SK-N-SH (cell line): ENCODE data around the gene YARS1. TPM values are rescaled to one million over a fixed set of nuclear protein-coding genes. Genes with fewer than 3 reads are reported as not detected.

Experiments used
- CTCF ChIA-PET: fragments of 300-600, 350-600 bp; formaldehyde crosslinking; extraction: SDS; loops from one replicate; lab custom pipeline; 2021; lab: Yijun Ruan, JAX
- POLR2A ChIA-PET: fragments of 350-600 bp; sonication (Branson Sonifier 250); formaldehyde crosslinking; extraction: SDS; loops from one replicate; lab custom pipeline; 2020; ENCODE audit warnings: antibody characterized with exemption, inconsistent platforms; lab: Yijun Ruan, JAX
- DNase-seq: peaks from one replicate; pipeline ENCODE4 v3.0.0; 2012
- H2AFZ ChIP-seq: fragments of 200-600 bp; sonication (generic); 2 replicates; pipeline ENCODE4 v1.8.1; 2016; ENCODE audit warnings: antibody characterized with exemption, mild to moderate bottlenecking, low read depth
- H3F3A ChIP-seq: fragments of 200-600 bp; sonication (generic); replicated peaks from 2 replicates; pipeline ENCODE3; 2016; ENCODE audit warnings: antibody characterized with exemption, mild to moderate bottlenecking; ENCODE audit not compliant: insufficient read depth
- H3K27ac ChIP-seq, 2 experiments: fragments of 200-500 bp in 1 of 2; fragments of 200-600 bp in 1 of 2; sonication (Bioruptor generic) in 1 of 2; sonication (generic), shearing (Covaris generic) in 1 of 2; 2 replicates each; pipeline versions ENCODE4 v1.5.1 to v1.6.1; 2014 to 2016; ENCODE audit warnings: low read depth in 2 of 2, inconsistent platforms in 1 of 2, low read length in 1 of 2, mild to moderate bottlenecking in 1 of 2, mixed read lengths in 1 of 2
- H3K27me3 ChIP-seq: fragments of 200-600 bp; sonication (generic), shearing (Covaris generic); 2 replicates; pipeline ENCODE4 v1.6.1; 2016; ENCODE audit warnings: mixed run types; ENCODE audit not compliant: insufficient read depth
- H3K36me3 ChIP-seq, 2 experiments: fragments of 200-500 bp in 1 of 2; fragments of 200-600 bp in 1 of 2; sonication (Bioruptor generic) in 1 of 2; sonication (generic) in 1 of 2; replicated peaks in 1 of 2; 2 replicates each; pipeline versions ENCODE3 to v1.5.1; 2014 to 2016; ENCODE audit warnings: low read length in 1 of 2, mild to moderate bottlenecking in 1 of 2; ENCODE audit not compliant: insufficient read depth in 2 of 2, control insufficient read depth in 1 of 2
- H3K4me1 ChIP-seq, 2 experiments: fragments of 200-500 bp in 1 of 2; fragments of 200-600 bp in 1 of 2; sonication (Bioruptor generic) in 1 of 2; sonication (generic), shearing (Covaris generic) in 1 of 2; 2 replicates each; pipeline versions ENCODE4 v1.5.1 to v1.6.1; 2014 to 2016; ENCODE audit warnings: low read depth in 1 of 2, low read length in 1 of 2, mixed run types in 1 of 2; ENCODE audit not compliant: insufficient read depth in 2 of 2, control insufficient read depth in 1 of 2
- H3K4me2 ChIP-seq: fragments of 200-600 bp; sonication (generic), shearing (Covaris generic); 2 replicates; pipeline ENCODE4 v1.6.1; 2017; ENCODE audit warnings: mixed run types
- H3K4me3 ChIP-seq, 2 experiments: fragments of 200-500 bp in 1 of 2; fragments of 200-600 bp in 1 of 2; sonication (Bioruptor generic) in 1 of 2; sonication (generic), shearing (Covaris generic) in 1 of 2; 2 replicates each; pipeline versions ENCODE4 v1.5.1 to v1.8.1; 2014 to 2016; ENCODE audit warnings: low read depth in 2 of 2, inconsistent platforms in 1 of 2, low read length in 1 of 2, mild to moderate bottlenecking in 1 of 2, mixed read lengths in 1 of 2, moderate library complexity in 1 of 2
- H3K79me2 ChIP-seq: fragments of 200-600 bp; sonication (generic); 2 replicates; pipeline ENCODE4 v1.8.1; 2017; ENCODE audit warnings: mild to moderate bottlenecking; ENCODE audit not compliant: insufficient read depth
- H3K9ac ChIP-seq: fragments of 200-600 bp; sonication (generic); 2 replicates; pipeline ENCODE4 v1.6.1; 2017; ENCODE audit warnings: mixed run types
- H3K9me2 ChIP-seq: fragments of 200-600 bp; sonication (generic); 2 replicates; pipeline ENCODE4 v1.6.1; 2017; ENCODE audit warnings: mixed run types
- H3K9me3 ChIP-seq: fragments of 200-600 bp; sonication (generic); 2 replicates; pipeline ENCODE4 v1.6.1; 2017; ENCODE audit warnings: mixed run types, mild to moderate bottlenecking, moderate library complexity
- H4K20me1 ChIP-seq: fragments of 200-600 bp; sonication (generic); 2 replicates; pipeline ENCODE4 v1.6.1; 2017; ENCODE audit warnings: mild to moderate bottlenecking, mixed run types; ENCODE audit not compliant: insufficient read depth
- ELF1 ChIP-seq: IDR thresholded peaks from 2 replicates; pipeline ENCODE4 v1.4.0; 2012
- EP300 ChIP-seq, 2 experiments: IDR thresholded peaks; 2 replicates each; pipeline versions ENCODE4 v1.4.0 to v1.6.1; 2012; ENCODE audit warnings: borderline replicate concordance in 1 of 2, low read depth in 1 of 2, low read length in 1 of 2
- FOSL2 ChIP-seq: IDR thresholded peaks from 2 replicates; pipeline ENCODE4 v1.4.0; 2012; ENCODE audit warnings: low read depth, mild to moderate bottlenecking, moderate library complexity, borderline replicate concordance
- FOXM1 ChIP-seq: IDR thresholded peaks from 2 replicates; pipeline ENCODE4 v1.4.0; 2012; ENCODE audit warnings: low read depth, mild to moderate bottlenecking
- GABPA ChIP-seq: IDR thresholded peaks from 2 replicates; pipeline ENCODE4 v1.4.0; 2012; ENCODE audit warnings: low read depth, mild to moderate bottlenecking
- GATA2 ChIP-seq: sonication (generic); formaldehyde crosslinking; IDR thresholded peaks from 2 replicates; pipeline ENCODE4 v1.5.0; 2020; ENCODE audit warnings: mild to moderate bottlenecking, missing genetic modification reagents
- JUND ChIP-seq: IDR thresholded peaks from 2 replicates; pipeline ENCODE4 v1.4.0; 2012
- NRF1 ChIP-seq: IDR thresholded peaks from 2 replicates; pipeline ENCODE4 v1.6.1; 2012; ENCODE audit warnings: low read depth, mild to moderate bottlenecking, low read length
- POLR2AphosphoS5 ChIP-seq: IDR thresholded peaks from 2 replicates; pipeline ENCODE4 v1.6.1; 2012; ENCODE audit warnings: low read depth, low read length
- RFX5 ChIP-seq: IDR thresholded peaks from 2 replicates; pipeline ENCODE4 v1.6.1; 2012; ENCODE audit warnings: mild to moderate bottlenecking, improper control_type of control experiment, low read length
- SIN3A ChIP-seq: IDR thresholded peaks from 2 replicates; pipeline ENCODE4 v1.6.1; 2012; ENCODE audit warnings: low read depth, mild to moderate bottlenecking, low read length, moderate library complexity, borderline replicate concordance
- SMC3 ChIP-seq: IDR thresholded peaks from 2 replicates; pipeline ENCODE4 v1.6.1; 2012; ENCODE audit warnings: low read depth, low read length, improper control_type of control experiment
- TAF1 ChIP-seq: IDR thresholded peaks from 2 replicates; pipeline ENCODE4 v1.6.1; 2012; ENCODE audit warnings: low read depth, mild to moderate bottlenecking, low read length, moderate library complexity, borderline replicate concordance
- TEAD4 ChIP-seq: IDR thresholded peaks from 2 replicates; pipeline ENCODE4 v1.4.0; 2012; ENCODE audit warnings: mild to moderate bottlenecking, borderline replicate concordance; ENCODE audit not compliant: insufficient read depth
- WGBS: methylation state at CpG from one replicate; pipeline ENCODE4 v1.1.6; 2017; ENCODE audit warnings: low lambda C conversion rate; 5-methylcytosine and 5-hydroxymethylcytosine counted together
- polyA plus RNA-seq, 3 experiments: library from polyadenylated mRNA; depleted of rRNA; stranded (reverse); fragments of >200 nt; gene quantifications; 2 replicates each; pipeline ENCODE4 v1.2.3, GENCODE V29; 2012
- TF ChIP-seq, protein P1 (sequence below): IDR thresholded peaks from 2 replicates; pipeline ENCODE4 v1.4.0; 2012; ENCODE audit warnings: low read depth
- TF ChIP-seq, protein P2 (sequence below): IDR thresholded peaks from 2 replicates; pipeline ENCODE4 v1.4.0; 2012; ENCODE audit warnings: low read depth, borderline replicate concordance
- TF ChIP-seq, protein P3 (sequence below): fragments of 200-600 bp; sonication (generic); IDR thresholded peaks from 2 replicates; pipeline ENCODE4 v1.6.1; 2017; ENCODE audit warnings: antibody characterized with exemption, mild to moderate bottlenecking, moderate library complexity

Gene YARS1
- polyA plus RNA-seq, 1 of the 3 experiments (the other 2 are of a cell fraction): 46.3 TPM

DNA sequence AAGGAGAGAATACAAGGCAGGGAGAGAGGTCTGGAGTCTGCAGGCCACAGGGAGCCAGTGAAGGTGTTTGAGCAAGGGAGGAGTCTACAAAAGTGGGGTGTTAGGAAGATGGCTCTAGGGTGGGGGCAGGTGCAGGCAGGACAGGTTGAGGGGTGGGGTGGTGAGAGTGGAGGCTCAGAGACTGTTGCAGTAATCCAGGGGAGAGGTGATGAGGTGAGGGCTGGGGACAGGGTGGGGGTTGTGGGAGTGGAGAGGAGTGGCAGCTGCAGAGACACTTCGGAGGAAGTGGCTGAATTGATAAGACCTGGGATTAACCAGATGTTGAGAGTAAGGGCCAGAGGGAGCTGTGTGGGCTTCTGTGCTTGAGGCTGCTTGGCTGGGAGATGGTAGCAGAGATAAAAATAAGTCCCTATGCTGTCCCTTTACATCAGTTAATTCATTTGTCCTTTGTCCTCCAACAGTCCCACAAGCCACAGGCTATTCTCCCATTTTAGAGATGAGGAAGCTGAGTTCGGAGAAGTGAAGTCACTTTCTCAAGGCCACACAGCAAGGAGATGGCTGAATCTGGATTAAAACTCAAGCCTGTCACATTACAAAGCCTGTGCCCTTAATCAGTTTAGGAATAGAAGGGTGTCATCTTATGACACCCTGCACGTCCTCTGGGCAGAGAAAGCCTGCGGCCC is 59.8 kb downstream of the YARS1 start:
- Histone ChIP-seq H3K27ac (no peak overlapping the region), H3K9ac (no peak overlapping the region), H3K4me2 (no peak overlapping the region), H3F3A (peaks cover 16% of the 10 kb centered on the region), H3K4me3 (no peak overlapping the region), H3K27me3 (no peaks in the 10 kb centered on the region), H3K36me3 (no peaks in the 10 kb centered on the region), H3K9me3 (no peaks in the 10 kb centered on the region), H2AFZ (no peak overlapping the region), H3K79me2 (0 out of 2 replicates have a peak, but pooled peaks cover 3% of the 10 kb centered on the region), H3K9me2 (no peaks in the 10 kb centered on the region), H4K20me1 (no peaks in the 10 kb centered on the region), H3K4me1 (peaks cover 19 to 38% of the 10 kb centered on the region in 2 experiments; a peak in 3 of 4 replicates)
- no peak for TF ChIP-seq RFX5
- ChIA-PET POLR2A (no interaction called here), CTCF (interaction anchor here (2.7 to 6.6 kb wide), 3 partner anchors 12 to 45 kb away, joined by 12 to 56 read pairs (median 13); no protein-coding TSS in a partner anchor)
- 93% methylated on average over 4 of the region's 4 CpGs for WGBS
- no peak for DNase-seq

DNA sequence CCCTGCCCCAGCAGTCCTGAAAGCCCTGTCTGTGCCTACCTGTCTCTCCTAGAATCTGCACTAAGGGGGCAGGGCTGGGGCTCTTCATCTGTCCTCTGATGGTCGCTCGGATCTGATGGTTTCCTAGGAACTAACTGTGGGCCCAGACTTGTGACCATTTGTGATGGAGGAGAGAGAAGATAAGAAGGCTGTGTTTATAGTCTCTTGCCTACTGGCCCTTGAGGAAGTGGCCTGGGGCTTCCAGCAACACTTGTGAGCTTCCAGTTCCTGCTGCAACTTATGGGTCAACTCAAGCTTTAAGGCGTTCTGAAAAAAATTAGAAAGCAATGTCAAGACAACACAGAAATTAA is 61.4 kb downstream of the YARS1 start:
- no peaks in the 10 kb centered on the region for H3K36me3 ChIP-seq
- POLR2A ChIA-PET: no interaction called here
- H3K4me2 ChIP-seq: no peak overlapping the region
- H3K9me3 ChIP-seq: no peaks in the 10 kb centered on the region
- CTCF ChIA-PET: interaction anchor here (2.9 to 6.6 kb wide), 2 partner anchors 11 to 18 kb away, joined by 12 to 56 read pairs; no protein-coding TSS in a partner anchor
- no peaks in the 10 kb centered on the region for H3K9me2 ChIP-seq
- H4K20me1 ChIP-seq: no peaks in the 10 kb centered on the region
- no peak overlapping the region for H3K27ac ChIP-seq
- TF ChIP-seq, protein P1, sequence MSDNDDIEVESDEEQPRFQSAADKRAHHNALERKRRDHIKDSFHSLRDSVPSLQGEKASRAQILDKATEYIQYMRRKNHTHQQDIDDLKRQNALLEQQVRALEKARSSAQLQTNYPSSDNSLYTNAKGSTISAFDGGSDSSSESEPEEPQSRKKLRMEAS: no peak
- TF ChIP-seq JUND: no peak
- H2AFZ ChIP-seq: no peak overlapping the region
- DNase-seq: no peak
- no peaks in the 10 kb centered on the region for H3K27me3 ChIP-seq
- H3K79me2 ChIP-seq: 0 out of 2 replicates have a peak, but pooled peaks cover 2% of the 10 kb centered on the region
- no peak overlapping the region for H3K4me3 ChIP-seq
- H3F3A ChIP-seq: peaks cover 13% of the 10 kb centered on the region
- H3K4me1 ChIP-seq: peaks cover 8 to 27% of the 10 kb centered on the region in 2 experiments; a peak in 2 of 4 replicates
- 97% methylated on average over 3 of the region's 3 CpGs for WGBS
- no peak overlapping the region for H3K9ac ChIP-seq

DNA sequence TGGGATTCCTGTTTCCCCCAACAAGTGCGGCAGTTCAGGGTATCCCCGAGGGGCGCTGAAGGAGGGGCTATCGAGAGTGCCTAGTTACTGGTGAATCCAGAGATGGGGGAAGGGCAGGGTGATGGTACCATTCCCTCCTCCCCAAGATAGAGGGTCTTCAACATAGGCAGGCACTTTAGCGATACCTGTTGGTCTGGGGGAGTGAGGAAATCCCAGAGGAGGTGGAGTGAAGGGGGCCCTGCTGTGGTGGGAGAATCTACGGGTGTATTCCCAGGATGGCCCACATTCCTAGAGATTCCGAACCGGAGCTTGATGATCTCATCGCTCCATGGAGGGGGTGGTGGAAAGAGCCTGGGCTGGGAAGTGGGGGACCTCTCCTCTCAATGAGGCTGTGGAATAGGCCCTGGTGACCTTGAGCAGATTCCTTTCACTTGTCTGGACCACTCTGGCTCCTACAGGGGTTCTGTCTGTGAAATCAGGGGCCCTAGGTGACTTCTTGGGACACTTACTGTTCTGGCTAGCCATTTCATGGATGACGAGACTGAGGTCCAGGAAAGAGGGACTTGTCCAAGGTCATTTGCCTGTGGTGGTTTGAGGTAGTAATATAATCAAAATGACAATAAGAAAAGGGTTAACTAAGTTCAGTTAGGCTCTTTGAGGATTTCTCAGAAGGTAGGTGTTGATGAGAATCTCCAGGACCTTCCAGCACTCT is 61.9 kb downstream of the YARS1 start:
- no peak overlapping the region for H2AFZ ChIP-seq
- H3K9ac ChIP-seq: no peak overlapping the region
- H3K4me1 ChIP-seq: peaks cover 7 to 26% of the 10 kb centered on the region in 2 experiments; a peak in 2 of 4 replicates
- H3K27me3 ChIP-seq: no peaks in the 10 kb centered on the region
- peaks cover 13% of the 10 kb centered on the region for H3F3A ChIP-seq
- H4K20me1 ChIP-seq: no peaks in the 10 kb centered on the region
- no peaks in the 10 kb centered on the region for H3K9me3 ChIP-seq
- ChIA-PET POLR2A (interaction anchor here (1.0 kb wide), 1 partner anchor 20 kb away, joined by 3 read pairs; no protein-coding TSS in a partner anchor), CTCF (interaction anchor here (0.8 to 6.6 kb wide), 4 partner anchors 10 to 237 kb away, joined by 3 to 56 read pairs (median 11); no protein-coding TSS in a partner anchor)
- H3K27ac ChIP-seq: no peak overlapping the region
- DNase-seq: no peak
- H3K4me3 ChIP-seq: peak overlapping the region in 1 of 2 experiments; percentile 65; a peak in 2 of 4 replicates
- no peaks in the 10 kb centered on the region for H3K9me2 ChIP-seq
- WGBS: 78% methylated on average over 10 of the region's 10 CpGs
- no peaks in the 10 kb centered on the region for H3K36me3 ChIP-seq
- no peaks in the 10 kb centered on the region for H3K79me2 ChIP-seq
- H3K4me2 ChIP-seq: peak overlapping the region; percentile 97; the same call in 1 of the 2 replicates
- TF ChIP-seq GATA2 (no peak), FOSL2 (no peak), NRF1 (no peak), FOXM1 (no peak), POLR2AphosphoS5 (no peak), TAF1 (no peak), EP300 (IDR thresholded peaks at IDR 0.05; ENCODE audit: borderline replicate concordance in 1 of 2, low read depth in 1 of 2, low read length in 1 of 2) (no peak), TEAD4 (no peak), RFX5 (no peak), SIN3A (no peak), GABPA (no peak), SMC3 (no peak), ELF1 (no peak)
- TF ChIP-seq, protein P2, sequence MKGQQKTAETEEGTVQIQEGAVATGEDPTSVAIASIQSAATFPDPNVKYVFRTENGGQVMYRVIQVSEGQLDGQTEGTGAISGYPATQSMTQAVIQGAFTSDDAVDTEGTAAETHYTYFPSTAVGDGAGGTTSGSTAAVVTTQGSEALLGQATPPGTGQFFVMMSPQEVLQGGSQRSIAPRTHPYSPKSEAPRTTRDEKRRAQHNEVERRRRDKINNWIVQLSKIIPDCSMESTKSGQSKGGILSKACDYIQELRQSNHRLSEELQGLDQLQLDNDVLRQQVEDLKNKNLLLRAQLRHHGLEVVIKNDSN: no peak
- TF ChIP-seq, protein P3, sequence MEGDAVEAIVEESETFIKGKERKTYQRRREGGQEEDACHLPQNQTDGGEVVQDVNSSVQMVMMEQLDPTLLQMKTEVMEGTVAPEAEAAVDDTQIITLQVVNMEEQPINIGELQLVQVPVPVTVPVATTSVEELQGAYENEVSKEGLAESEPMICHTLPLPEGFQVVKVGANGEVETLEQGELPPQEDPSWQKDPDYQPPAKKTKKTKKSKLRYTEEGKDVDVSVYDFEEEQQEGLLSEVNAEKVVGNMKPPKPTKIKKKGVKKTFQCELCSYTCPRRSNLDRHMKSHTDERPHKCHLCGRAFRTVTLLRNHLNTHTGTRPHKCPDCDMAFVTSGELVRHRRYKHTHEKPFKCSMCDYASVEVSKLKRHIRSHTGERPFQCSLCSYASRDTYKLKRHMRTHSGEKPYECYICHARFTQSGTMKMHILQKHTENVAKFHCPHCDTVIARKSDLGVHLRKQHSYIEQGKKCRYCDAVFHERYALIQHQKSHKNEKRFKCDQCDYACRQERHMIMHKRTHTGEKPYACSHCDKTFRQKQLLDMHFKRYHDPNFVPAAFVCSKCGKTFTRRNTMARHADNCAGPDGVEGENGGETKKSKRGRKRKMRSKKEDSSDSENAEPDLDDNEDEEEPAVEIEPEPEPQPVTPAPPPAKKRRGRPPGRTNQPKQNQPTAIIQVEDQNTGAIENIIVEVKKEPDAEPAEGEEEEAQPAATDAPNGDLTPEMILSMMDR: no peak
